GM23248 (cell line): ENCODE data around the gene CARS1.

Experiments
- EZH2 ChIP-seq: fragments of 200-600 bp; sonication (generic); IDR thresholded peaks from 2 replicates; pipeline ENCODE4 v1.6.1; 2018; ENCODE audit warnings: antibody characterized with exemption, mild to moderate bottlenecking; ENCODE audit not compliant: insufficient read depth, poor library complexity, severe bottlenecking
- EZH2phosphoT487 ChIP-seq: fragments of 200-600 bp; sonication (generic); IDR thresholded peaks from 2 replicates; pipeline ENCODE4 v1.6.1; 2018; ENCODE audit warnings: antibody characterized with exemption, moderate library complexity, mild to moderate bottlenecking, low read depth; ENCODE audit not compliant: insufficient read depth

GRCh38 chr11:3007404-3008010, 49.7 kb downstream of the CARS1 start:
- TF ChIP-seq EZH2 (no peak), EZH2phosphoT487 (no peak)
